8988T (cell line): ENCODE measurements around the gene DUSP19.
A peak's percentile ranks its signal among the peaks of the same experiment; 100 is the strongest.

ENCODE experiments used
- DNase-seq: peaks from one replicate; pipeline ENCODE4 v3.0.0; 2011

Gene DUSP19

DNA sequence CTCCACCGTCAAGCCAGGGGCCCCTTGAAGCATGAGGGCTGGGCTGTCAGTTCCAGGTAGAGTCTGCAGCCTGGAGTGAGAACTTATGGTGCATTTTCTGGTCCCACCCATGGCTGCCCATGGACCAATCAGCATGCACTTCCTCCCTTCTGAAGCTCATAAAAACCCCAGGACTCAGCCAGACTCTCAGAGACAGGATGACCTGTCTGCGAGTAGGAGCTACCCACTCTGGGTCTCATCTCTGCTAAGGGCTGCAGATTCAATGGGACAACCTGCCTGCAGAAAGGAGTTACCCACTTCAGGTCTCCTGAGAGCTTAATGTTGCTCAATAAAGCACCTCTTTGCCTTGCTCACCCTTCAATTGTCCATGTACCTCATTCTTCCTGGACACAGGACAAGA, 9.4 kb upstream of the DUSP19 start:
- no peak for DNase-seq

DNA sequence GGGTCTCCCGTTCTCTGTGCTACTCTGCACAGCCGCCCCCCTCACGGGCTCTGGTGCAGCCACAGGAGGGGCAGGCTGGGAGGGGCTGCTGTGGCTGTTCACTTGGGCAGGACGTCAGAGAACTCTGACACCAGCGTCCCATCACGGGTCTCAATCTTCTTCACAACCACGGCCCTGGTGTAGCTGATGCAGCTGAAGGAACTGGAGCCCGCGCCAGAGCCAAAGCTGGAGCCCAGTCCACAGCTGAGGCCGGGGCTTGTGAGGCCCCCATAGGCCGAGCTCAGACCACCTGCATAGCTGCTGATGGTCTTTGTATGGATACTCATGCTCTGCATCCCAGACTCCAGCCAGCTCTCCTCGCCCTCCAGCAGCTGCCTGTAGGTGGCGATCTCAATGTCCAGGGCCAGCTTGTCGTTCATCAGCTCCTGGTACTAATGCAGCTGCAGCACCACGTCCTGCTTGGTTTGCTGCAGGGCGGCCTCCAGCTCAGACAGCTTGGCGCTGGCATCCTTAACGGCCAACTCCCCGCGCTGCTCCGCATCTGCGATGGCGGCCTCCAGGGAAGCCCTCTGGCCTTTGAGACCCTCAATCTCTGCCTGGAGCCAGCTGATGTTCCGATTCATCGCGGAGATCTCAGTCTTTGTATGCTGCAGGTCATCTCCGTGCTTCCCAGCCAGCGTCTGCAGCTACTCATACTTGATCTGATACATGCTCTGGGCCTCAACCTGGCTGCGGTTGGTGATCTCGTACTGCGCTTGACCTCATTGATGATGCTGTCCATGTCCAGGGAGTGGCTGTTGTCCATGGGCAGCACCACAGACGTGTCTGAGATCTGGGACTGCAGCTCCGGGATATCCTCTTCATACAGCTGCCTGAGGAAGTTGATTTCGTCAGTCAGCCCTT, 7.4 kb upstream of the DUSP19 start:
- peak; percentile 24 for DNase-seq

- DNase-seq, result no peak
These were observed 6.4 kb upstream of the DUSP19 start for GRCh38 chr2:183072177-183072576.

DNA sequence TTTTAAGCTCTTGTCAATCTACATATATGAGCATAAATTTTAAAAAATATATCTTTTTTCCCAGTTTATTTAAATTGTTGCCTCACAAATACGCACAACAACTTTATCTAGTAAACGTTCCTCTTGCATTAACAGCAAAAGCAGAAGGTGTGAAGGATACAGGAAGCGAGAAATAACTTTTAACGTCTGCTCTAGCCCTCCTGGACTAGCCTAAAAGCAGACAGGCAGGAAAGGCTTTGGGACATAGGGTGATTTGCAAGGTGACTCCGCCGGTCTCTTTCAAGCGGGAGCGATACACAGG, 434 bp upstream of the DUSP19 start:
- peak; percentile 24 for DNase-seq

DNA sequence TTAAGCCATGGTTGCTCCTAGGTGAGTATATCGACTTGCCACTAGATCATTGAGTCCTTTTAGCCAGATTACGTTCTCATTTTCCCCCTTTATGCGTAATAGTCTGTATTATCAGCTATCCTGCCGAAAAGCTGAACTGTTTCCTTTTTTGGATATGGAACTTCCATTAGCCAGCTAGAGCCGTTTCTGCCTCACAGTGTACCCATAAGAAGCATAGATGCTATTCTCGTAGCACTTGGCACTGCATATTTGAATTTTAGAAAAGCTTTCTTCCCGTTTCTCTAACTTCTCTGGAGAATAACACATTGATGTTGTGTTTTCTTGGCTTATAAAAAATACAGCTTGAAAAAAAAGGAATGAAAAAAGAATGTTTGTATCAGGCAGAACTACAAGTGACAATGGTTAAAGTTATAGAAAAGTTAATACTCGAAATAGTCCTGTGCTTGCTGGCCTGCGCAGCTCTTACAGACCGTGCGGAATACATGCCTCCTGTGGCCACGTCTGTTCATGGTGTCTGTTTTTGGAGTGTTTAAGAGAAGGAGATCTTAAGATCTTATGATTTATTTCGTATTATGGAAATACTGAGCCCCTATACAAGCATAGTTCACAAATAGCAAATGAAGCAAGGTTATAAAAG, 710 bp downstream of the DUSP19 start:
- no peak for DNase-seq

- DNase-seq, result no peak
These were observed 3.4 kb downstream of the DUSP19 start for GRCh38 chr2:183081911-183082310.

- DNase-seq, result no peak
These were observed 9.5 kb downstream of the DUSP19 start for GRCh38 chr2:183088061-183088460.

DNA sequence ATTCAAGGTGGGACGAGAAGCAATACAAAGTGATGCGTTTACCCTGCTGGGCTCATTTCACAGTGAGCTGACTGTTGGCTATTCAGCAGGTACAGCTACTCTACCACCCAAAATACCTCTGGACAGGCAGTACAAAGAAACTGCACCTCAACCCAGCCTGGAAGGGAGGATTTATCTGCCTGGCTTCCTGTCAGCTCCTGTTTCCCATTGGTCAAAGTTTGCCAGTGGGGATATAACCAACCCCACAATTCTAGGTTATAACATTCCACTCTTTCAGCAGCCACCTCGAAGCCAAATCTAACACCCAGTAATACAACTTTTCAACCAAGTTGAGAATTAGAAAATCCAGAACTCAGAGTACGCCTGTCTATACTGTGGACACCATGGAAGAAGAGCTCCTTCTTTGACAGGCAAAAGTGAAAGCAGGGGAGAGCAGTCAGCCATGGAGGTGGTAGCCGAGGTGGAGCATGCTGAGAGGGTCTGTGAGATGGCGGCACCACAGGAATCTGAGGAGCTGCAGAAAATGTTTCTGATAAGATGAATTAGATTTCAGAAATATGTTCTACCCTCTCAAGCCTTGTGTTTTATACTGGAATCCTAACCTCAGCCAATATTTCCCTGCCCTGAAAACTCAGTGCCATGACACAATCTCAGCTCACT, 10.8 kb downstream of the DUSP19 start:
- no peak for DNase-seq

DNA sequence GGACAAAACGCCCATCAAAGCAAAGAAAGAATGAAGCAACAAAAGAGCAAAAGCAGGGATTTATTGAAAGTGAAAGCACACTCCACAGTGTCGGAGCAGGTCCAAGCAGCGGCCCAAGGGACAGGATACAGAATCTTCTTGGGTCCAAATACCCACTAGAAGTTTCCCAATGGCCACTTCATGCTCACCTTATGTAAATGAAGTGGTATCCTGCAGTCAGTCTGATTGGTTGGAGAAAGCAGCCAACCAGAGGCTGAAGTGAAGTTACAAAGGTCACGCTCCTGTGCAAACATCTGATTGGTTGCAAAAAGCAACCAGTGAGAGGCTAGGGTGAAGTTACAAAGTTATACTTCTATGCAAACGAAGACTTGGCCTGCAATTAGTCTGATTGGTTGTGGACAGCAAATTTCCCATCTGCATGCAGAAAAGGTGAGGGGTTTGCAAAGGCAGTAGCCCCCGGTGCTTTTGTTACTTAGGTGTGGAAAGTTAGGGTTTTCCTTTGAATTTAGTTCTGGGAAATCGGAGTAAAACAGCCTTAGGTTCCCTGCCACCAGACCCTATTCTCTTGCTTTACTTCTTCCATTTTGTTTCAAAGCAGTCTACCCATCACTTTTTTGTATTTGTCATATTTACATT, 12.9 kb downstream of the DUSP19 start:
- no peak for DNase-seq

GRCh38 chr2:183091954-183092345, 13.4 kb downstream of the DUSP19 start:
- no peak for DNase-seq

DNA sequence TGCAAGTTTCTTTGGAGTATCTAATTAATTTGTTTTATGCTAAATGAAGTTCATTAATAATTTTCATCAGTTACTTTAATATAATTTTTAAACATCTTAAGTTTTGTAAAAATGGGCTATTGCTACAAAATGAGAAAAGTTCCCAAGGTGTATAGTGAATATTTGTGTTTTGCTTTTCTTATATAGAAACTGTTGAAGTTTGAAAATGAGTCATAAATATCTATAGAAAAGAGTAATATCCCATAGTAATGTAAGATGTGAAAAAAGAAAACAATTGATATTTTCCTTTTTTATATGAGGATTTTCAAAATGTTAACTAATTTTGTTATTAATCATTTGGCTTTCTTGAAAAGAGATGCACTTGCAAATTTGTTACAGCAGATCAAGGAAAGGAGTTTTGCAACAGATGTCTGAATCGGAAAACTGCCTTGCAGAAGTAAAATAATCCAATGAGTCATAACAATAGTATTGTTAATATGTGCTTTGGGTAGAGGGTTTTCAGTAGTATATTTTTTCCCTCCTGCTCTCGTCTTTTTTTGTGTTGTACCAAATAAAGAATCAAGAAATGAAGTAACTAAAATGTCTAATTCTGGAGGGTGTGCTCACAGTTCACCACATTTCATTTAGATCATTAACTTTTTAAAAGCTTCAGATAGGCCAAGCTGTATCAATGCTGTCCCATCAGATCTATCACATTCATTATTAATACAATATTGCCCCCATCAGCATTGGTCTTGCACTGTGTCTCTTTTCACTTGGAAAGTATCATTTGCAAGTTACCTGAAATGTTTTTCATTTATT, 15.5 kb downstream of the DUSP19 start:
- DNase-seq, result no peak

GRCh38 chr2:183105402-183106134, 27.0 kb downstream of the DUSP19 start:
- DNase-seq, result no peak

GRCh38 chr2:183112577-183112976, 34.0 kb downstream of the DUSP19 start:
- DNase-seq, result no peak

DNA sequence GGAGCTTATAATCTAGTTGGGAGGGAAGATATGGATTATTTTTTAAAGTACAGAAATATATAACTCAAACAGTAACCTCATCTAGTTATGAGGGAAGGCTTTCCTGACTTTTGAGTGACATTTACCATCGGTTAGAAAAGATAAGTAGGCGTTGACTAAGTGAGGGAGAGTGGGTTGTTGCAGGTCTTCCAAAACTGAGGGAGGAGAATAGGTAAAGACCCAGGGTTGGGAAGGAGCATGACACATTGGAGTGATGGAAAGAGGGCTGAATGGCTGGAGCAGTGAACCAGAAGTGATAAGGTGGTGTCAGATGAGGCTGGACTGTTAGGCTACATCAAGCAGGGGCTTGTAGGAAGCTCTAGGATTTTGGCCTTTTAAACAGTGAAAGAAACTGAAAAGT, 35.1 kb downstream of the DUSP19 start:
- no peak for DNase-seq

DNA sequence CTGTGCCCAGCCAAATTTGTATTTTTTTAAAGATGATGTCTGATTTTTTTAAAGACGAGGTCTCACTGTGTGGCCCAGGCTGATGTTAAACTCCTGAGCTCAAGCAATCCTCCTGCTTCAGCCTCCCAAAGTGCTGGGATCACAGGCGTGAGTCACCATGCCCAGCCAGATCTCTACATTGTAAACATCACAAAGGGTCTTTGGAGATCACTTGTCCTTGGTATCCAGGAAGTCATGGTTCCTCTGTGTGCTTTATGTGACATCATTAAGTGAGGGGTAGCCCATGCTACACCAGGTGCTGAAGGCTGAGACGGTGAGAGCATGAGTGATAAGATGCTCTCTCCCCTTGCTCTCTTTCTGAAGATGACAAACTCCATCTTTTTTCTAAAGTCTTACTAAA, 38.7 kb downstream of the DUSP19 start:
- no peak for DNase-seq

GRCh38 chr2:183123117-183123958, 44.8 kb downstream of the DUSP19 start:
- no peak for DNase-seq

DNA sequence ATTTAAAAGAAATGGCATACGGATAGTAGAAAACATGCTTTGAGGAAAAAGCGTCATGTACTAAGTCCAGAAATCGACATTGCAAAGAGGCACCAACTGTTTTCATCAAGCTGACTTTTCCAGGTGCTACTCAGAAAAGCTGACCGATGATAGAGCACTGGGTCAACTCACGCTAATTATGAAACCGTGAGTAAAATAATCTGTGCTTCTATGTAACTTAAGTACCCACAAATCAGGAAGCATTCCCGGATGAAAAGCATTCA, 45.3 kb downstream of the DUSP19 start:
- no peak for DNase-seq

- DNase-seq, result peak; percentile 16
These were observed 45.8 kb downstream of the DUSP19 start, which contains the start of gene NUP35 for GRCh38 chr2:183124222-183124956. Gene NUP35 (plus strand): TSS chr2:183124443. CDS start chr2:183124458, 15 bp downstream.

GRCh38 chr2:183124957-183125255, 46.4 kb downstream of the DUSP19 start:
- DNase-seq, result no peak

DNA sequence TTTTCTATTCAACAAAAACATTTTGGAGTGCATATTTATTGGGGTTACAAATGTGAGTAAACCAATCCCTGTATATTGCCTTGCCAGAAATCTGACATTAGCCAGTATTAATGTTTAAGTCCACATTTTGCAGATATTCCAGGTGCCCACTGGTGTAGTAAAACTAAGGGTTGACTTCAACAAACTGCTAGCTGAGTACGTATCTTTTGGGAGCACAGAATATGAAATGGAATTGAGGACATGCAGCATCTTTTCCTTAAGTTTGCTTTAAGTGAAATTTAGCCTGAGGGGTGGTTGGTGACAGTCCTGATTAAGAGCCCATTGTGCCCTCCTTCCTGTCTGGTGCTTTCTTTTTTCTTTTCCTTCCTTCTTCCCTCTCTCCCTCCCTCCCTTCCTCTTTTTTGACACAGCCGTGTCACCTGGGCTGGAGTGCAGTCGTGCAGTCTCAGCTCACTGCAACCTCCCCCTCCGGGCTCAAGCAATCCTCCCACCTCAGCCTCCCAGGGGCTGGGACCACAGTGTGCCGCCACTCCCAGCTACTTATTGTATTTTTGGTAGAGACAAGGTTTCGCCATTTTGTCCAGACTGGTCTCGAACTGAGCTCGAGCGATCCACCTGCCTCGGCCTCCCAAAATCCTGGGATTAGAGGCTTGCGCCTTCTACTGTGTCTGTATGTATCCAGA, 47.3 kb downstream of the DUSP19 start:
- no peak for DNase-seq
